SJCRH30 (cell line): ENCODE measurements around the gene ABHD10. TPM values are rescaled to one million over a fixed set of nuclear protein-coding genes. Genes with fewer than 3 reads are reported as not detected.

Experiments
- total RNA-seq: library from RNA; depleted of rRNA; stranded (reverse); fragments of >200 nt; shearing (Covaris generic); gene quantifications from 2 replicates; pipeline ENCODE4 v1.2.3, GENCODE V29; 2014; rRNA removed

ABHD10 gene
- total RNA-seq, 1 experiment from 2014 or later: 48.7 TPM

Other genes starting within 250 kb of the ABHD10 start
- 93.4 and 102 TPM in 2 replicates for gene PHLDB2, start 119.8 kb upstream of the ABHD10 start, total RNA-seq
- 19.1 and 19.8 TPM in 2 replicates for gene TAGLN3, start 19.9 kb downstream of the ABHD10 start, total RNA-seq
- gene TMPRSS7, start 55.7 kb downstream of the ABHD10 start, total RNA-seq: not detected in 2 replicates
- 13.7 and 15.5 TPM in 2 replicates for gene C3orf52, start 107.4 kb downstream of the ABHD10 start, total RNA-seq
- gene GCSAM, start 154.2 kb downstream of the ABHD10 start, total RNA-seq: not detected in 2 replicates